Iris pigment epithelial cell (primary cell): Measurements from ENCODE around the gene ATRX.
A peak's percentile ranks its signal among the peaks of the same experiment; 100 is the strongest.

Experiments
- DNase-seq: peaks from one replicate; pipeline ENCODE4 v3.0.0-alpha.2; 2011; ENCODE audit warnings: low read depth

Gene ATRX

DNA sequence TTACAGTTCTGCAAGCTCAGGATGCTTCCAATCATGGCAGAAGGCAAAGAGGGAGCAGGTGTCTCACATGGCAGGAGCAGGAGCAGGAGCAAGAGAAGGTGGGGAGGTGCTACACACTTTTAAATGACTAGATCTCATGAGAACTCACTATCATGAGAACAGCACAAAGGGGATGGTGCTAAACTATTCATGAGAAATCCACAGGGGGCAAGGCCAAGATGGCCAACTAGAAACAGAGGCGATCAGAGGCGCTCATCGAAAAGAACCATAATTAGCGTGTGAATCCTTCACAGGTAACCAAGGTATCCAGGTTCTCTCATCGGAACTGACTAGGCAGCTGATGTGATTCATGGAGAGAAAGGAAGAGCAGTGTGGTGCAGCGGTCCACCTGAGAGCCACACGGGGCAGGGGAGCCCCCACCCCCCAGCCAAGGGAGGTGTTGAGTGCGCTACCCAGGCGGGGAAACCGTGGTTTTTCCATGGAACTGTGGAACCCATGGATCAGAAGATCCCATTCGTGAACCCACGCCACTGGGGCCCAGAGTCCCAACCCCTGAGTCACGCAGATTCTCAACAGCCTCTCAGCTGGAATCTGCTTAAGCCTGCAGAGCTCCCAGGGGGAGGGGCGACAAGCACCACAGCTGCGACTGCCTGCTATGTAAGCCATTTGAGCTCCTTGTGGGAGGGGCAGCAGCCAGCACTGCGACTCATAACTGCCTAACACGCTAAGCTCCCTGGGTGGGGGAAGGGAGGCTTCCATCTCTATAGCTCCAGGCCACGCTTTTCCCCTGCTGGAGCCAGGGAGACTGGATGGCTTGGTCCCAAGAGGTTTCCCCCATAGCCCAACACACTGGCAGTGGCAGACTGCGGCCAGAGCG is 292.1 kb downstream of the ATRX start:
- peak; percentile 88 for DNase-seq

DNA sequence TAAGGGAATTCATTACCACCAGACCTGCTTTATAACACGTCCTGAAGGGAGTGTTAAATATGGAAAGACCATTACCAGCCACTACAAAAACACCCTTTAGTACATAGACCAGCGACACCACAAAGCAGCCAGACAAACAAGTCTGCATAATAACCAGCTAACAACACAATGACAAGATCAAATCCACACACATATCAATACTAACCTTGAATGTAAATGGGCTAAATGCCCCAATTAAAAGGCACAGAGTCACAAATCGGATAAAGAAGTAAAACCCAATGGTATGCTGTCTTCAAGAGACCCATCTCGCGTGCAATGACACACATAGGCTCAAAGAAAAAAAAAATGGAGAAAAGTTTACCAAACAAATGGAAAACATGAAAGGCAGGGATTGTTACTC is 302.0 kb downstream of the ATRX start:
- DNase-seq = no peak

DNA sequence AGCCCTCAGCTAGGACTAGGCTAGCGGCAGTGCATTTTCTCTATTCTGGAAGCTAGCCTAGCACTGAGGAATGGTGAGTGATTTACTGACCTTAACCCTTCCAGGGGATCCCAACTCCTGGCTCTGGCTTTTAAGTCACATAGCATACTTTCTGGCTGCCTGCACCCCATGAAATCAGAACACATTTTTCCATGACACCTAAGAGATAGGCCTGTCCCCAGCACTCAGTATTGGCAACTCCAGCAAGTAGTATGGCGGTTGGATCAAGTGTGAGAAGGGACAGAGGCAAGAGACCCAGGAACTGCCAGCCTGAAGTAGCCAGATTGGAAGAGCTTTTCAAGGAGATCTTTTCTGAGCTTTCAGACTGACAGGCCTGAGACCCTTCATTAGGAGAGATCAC is 330.6 kb downstream of the ATRX start:
- DNase-seq = no peak
